Astrocyte of the hippocampus (primary cell): Measurements from ENCODE around the gene NOS1.

Source experiments
- DNase-seq: peaks from one replicate; pipeline ENCODE4 v3.0.0; 2011; ENCODE audit warnings: low read depth, low spot score

Gene NOS1

DNA sequence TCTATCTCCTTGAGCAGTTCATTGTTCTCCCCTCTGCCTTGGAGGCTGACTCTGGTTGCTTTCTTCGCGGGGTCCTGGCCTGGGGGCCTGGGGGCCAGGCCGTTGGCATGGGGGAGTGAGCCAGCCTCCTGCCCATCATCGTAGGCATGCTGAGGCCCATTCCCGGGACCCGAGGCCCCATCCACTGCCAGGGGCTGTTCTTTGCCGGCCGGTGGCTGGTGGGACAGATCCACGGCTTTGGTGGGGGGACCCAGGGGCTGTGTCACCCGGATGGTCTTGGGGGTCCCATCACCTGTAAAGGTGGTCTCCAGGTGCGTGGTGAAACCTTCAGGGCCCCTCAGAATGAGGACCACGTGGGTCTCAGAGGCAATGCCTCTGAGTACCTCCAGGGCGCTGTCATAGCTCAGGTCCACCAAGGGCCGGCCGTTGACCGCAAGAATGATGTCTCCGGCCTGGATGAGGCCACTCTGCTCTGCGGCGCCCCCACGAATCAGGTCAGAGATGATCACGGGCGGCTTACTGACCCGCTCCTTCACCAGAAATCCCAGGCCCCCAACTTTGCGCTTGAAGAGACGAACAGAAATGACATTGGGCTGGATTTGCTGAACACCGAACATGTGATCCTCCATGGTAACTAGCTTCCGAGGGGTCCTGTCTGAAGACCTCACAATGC, 30.8 kb downstream of the NOS1 start:
- DNase-seq = no peak

DNA sequence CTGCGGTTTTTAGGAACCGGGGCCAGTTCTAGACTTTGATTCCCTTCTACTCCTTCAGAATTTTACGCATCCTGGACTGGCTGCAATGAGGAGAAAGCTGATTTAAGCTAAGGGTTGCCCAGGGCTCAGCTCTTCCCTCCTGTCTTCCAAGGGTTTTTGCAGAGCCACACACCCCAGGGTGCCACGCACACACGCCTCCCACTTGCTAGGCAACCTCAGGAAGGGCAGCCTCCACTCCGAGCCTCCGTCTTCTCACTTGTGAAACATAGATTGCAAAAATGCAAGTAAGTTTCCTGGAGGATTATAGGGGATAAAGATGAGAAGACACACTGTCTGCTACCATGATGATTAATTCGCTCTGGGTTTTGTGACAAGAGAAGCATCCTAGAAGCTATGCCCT, 31.7 kb downstream of the NOS1 start:
- DNase-seq = no peak

DNA sequence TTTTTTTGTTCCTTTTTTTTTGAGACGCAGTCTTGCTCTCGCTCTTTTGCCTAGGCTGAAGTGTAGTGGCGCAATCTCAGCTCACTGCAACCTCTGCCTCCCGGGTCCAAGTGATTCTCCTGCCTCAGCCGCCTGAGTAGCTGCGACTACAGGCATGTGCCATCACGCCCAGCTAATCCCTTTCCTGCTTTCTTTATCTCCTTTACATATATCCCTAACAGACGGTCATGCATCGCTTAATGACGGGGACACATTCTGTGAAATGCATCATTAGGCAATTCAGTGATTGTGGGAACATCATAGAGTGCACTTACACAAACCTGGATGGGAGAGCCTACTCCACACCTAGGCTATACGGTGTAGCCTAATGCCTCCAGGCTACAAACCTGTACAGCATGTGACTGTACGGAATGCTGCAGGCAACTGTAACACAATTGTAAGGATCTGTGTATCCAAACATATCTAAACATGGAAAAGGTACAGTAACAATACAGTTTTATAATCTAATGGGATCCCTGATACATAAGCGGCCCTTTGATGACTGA, 32.8 kb downstream of the NOS1 start:
- no peak for DNase-seq

DNA sequence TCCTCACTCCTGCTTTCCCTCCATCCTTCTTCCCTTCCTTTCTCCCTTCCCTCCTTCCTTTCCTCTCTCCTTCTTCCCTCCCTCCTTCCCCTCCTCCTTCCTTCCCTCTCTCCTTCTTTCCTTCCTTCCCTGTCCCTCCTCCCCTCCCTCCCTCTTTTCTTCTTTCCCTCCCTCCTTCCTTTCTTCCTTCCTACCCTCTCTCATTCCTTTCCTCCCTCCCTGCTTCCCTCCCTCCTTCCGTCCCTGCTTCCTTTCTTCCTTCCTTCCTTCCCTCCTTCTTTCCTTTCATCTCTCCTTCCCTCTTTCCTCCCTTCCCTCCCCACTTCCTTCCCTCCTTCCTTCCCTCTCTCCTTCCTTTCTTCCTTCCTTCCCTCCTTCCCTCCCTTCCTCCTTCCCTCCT, 39.0 kb downstream of the NOS1 start:
- no peak for DNase-seq

DNA sequence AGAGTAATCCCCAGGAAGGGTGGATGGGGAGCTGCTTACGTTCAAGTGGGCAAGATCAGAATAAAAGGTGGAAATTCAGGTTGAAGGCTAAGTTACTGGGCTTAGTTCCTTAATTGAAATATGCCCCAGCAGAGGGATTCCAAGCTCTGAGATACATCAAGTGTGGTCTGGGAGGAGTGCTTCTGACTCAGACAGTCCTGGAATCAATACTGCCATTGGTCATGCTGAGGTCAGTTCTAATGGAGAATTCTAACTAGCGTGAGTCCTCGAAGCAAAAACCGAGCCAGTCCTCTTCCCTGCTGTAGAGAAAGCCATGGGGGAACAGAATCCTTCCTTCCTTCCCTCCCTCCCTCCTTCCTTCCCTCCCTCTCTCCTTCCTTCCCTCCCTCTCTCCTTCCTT, 39.9 kb downstream of the NOS1 start:
- DNase-seq = no peak

DNA sequence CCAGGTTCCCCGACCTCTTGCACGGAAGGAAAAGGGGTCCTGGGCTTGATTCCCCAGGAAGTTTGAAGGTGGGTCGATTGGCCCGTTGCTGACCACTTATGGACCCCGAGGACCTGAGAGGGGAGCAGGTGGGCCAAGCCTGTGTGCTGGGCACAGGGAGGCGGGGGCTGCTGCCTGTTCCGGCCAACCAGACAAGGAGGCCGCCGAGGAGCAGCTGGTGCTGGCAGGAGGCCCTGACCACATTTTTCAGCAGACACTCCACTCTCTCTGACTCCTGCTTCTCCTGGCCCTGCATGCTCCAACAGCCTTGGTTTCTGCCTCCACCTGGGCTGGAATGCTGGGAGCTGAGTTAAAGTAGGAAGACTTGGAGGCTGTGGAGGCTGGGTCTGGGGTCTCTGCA, 42.8 kb downstream of the NOS1 start:
- no peak for DNase-seq

DNA sequence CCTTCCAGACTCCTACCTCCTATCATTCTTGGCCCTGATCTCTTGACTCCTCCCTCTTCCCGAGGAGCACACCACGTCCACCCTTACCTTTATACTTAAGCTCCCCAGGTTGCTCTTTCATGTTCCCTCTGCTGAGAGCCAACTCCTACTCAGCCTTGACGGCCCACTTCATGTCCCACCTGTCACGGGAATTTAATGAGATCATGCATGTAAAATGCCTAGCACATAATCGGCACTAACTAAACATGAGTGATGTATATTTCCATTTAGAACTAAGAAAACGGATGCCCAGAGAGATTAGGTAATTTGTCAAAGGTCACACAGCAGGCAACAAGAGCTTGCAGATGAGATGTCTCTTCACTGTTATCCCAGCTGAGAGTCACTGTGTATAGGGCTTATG, 45.1 kb downstream of the NOS1 start:
- no peak for DNase-seq

DNA sequence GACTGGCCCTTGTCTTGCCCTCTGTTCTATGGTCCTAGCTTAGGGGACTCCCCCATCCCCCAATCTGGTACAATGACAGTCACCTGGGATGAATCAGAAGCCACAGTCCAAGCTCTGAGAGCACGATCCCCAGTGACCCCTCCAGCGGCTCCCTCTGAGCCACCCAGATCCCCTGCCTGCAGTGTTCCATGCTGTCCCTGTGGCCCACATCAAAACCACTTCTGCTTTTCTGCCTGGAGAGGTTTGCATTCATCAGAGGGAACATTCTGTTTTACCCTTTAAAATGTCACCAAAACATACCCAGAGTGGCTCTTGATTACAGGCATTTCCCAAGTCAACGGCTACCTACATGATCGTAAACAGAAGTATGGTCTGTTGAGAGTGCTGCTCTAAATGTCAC, 47.5 kb downstream of the NOS1 start:
- no peak for DNase-seq

DNA sequence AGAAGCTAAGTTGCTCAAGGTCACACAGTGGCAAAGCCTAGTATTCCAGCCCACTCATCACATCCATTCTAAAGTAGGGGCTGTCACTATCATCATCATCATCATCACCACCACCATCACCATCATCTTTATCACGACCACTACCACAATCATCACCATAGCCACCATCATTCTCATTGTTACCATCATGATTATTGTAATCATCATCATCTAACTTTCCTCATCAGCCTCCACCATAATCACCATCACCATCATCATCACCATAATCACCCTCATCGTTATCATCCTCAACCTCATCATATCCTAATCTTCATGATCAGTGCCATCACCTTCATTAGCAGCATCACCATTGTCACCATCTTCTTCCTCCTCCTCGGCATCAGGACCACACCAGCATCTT, 48.7 kb downstream of the NOS1 start:
- DNase-seq = no peak

DNA sequence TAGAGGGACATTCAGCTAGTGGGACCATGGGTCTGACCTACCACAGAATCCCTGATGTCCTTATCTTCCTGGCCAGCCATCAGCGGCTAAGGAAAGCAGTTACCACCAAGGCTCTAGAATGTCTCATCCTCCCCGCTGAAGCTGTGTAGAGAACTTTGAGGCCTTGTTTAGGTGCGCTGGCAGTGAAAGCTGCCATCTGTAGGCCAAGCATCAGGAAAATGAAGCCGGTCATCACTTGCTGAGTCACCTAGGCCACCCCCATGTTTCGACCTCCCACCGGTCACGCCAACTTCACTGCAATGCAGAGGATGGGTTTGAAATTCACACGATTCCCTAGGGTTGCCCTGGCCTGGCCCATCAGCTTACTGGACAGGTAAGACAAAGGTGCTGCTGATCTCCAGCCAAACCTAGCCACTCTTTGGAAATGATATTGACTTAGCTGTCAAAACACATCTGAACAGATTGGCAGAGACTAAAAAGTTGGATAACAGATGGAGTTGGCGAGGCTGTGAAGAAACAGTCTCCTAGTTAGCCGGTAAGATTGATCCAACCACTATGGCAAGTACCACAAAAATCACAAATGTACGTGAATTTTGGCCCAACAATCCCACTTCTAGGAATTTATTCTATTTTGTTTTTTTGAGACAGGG, 52.0 kb downstream of the NOS1 start:
- no peak for DNase-seq

DNA sequence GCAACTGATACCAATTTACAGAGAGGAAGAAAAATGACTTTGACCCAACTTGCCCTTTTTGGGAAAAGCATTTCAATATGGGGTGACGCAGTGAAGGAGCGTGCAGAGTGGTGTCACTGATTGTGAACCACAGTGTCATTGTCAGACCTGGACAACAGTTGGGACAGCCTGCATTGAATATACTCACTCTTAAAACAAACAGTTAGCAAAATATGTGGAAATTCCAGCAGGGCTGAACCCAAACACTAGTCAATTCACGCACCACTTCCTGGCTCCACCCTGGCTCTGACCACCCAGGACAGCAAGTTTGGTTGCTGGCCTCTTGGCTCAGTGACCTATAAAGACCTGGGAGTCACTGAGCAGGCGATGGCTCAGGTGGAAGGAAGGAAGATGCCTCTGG, 61.3 kb downstream of the NOS1 start:
- no peak for DNase-seq

DNA sequence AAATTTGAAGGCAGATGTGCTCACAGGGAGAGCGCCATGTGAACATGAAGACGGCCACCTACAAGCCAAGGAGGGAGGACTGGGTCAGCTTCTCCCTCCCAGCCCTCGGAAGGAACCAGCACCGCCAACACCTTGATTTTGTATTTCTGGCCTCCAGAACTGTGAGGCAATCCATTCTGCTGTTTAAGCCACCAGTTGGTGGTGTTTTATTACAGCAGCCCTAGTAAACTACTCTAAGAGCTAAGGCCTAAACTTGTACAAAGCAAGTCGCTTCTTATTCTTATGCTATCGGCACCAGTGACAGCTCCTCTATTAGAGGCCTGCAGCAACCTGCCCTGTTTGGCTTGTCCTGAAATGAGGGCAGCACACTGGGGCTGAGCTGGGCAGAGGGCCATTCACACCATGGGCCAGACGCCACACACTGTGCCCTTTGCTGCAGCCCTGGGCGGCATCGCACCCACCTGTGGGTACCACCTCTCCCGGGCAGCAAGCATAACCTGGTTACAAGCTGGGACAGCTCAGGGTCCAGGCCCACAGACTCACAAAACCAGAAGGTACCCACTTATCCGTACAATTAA, 62.7 kb downstream of the NOS1 start:
- no peak for DNase-seq

DNA sequence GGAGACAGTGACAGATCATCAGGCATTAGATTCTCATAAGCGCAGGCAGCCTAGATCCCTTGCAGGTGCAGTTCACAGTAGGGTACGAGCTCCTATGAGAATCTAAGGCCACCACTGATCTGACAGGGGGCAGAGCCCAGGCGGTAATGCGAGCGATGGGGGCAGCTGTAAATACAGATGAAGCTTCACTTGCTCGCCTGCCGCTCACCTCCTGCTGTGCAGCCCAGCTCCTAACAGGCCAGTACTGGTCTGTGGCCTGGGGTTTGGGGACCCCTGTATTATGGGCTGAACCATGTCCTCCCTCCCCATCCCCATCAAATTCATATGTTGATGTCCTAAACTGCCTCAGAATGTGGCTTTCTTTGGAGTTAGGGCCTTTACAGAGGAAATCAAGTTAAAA, 63.2 kb downstream of the NOS1 start:
- DNase-seq = no peak

DNA sequence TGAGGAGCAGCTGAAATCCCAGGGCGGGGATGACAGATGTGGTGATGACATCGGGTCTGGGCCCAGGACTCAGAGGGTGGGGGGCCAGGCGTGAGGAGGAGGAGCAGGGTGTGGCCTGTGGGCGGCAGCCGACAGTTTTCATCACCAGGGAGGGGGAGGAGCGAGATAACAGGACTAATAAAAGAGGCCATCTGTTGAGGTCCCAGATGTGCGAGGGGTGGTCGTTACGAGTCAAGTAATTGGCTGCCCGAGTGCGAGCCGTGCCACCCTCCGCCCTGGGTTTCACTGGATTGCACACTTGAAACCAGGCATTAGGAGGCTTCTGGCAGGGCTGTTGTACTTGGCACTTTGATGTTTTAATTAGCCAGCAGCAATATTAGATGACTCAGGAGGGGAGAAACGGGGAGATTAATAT, 67.2 kb downstream of the NOS1 start:
- DNase-seq = no peak

DNA sequence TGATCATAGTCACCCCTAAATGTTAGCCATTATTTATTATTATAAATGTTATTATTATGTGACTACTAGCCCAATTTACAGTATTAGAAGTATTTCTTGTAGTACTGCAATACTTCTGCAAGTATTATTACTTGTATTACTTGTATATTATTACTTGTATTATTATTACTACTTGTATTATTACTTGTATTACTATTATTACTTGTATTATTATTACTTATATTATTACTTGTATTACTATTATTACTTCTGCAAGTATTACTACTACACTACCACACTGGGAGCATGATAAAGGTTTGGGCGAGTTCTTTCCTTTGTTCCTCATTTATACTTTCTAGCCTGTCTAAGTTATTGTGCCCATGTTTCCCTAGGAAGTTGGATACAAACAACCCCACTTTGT, 67.9 kb downstream of the NOS1 start:
- DNase-seq = no peak

DNA sequence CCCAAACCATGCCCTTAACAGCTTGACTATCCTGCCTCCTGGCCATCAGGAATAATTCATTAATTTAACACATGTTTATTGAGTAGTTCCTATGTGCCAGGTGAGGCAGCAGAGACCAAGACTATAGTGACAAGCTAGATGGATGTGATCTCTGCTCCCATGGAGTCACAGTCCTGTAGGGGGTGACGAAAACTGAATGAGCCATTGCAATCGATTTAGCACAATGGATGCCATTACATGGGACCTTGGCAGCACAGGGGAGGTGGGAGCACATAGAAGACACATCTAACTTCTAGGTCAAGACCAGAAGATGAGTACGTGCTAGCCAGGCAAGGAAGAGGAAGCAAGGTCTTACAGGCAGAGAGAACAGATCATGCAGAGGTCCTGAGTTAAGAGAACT, 68.7 kb downstream of the NOS1 start:
- no peak for DNase-seq

DNA sequence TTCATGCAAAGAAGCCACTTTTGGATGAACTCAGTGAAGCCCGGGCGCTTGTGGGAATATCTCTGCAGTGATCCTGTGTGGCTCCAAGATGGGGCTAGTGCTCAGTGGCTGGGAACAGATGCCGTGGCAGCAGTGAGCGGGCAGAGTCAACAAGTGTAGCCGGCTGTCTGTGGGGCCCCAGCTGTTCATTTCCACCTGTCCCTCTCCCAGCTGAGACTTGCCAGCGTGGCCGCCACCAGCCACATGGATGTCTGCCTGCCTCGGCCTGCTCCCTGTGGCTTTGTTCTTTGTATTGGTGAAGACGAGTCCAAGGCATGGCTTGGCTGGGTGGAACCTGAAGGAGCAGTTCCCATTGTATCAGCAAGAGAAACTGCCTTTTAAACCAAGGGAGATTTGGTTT, 77.3 kb downstream of the NOS1 start:
- no peak for DNase-seq

DNA sequence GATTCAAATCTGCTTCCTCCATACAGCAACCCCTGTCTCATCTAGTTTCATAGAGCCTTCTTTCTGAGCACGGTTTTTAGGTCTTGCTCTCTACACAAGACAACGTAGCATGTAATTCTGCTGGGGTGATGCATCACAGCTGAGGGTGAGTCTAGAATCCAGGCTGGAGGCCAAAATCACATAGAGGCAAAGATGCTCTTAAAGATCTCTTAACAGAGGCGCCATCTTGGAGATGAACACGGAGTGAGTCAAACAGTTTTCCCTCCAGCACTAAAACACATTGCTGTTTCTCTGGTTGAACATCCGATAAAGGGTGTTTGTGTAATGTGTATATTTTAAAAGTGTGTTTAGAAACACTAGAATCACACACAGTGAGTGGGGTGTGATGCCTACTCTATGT, 78.9 kb downstream of the NOS1 start:
- DNase-seq = no peak

DNA sequence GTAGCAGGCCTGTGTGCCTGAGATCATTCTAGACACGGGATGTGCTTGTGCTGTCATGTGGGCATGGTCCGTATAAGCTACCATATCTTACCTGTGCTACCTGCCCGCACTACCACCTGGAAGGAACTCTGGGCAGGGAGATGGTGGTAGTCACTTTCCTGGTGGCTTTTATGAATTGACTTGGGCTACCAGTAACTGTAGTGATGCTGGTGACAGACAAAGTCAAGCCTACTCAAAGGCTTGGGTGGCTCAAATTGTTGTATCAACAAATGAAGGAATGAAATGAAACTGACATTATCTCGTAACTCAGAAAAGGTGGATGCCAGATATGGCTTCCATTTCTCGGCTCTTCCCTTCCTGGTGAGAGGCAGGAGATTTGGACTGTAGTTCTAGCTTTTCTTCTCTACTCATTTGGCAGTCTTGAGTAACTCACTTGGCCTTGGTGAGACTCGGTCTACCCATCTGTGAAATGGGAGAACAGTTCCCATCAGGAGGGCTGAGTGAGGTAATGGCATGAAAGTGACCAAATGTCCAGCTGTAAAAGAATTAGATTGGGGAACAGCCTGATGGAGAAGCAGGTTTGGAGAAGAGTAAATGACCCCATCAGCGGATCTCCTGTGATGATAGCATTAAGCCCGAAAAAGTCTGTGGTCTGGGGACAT, 81.3 kb downstream of the NOS1 start:
- DNase-seq = no peak

DNA sequence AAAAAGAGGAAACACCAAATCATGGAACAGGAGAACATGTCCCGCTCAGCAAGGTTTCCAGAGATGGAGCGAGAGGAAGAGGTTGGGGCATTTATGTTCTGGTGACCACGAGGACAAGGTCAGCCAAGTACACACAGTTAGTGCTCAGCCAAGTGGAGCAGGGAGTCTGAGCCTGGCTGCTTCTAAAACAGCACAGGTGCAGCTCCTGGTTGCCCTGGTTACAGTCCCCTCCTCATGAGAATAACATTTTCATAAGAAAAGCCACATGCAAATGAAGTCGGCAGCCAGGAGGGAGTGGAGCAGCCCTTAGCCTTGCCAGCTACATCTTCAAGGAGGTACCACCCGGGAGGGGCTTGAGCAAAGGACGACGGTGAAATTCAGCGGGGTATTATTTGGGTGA, 81.8 kb downstream of the NOS1 start:
- DNase-seq = no peak

DNA sequence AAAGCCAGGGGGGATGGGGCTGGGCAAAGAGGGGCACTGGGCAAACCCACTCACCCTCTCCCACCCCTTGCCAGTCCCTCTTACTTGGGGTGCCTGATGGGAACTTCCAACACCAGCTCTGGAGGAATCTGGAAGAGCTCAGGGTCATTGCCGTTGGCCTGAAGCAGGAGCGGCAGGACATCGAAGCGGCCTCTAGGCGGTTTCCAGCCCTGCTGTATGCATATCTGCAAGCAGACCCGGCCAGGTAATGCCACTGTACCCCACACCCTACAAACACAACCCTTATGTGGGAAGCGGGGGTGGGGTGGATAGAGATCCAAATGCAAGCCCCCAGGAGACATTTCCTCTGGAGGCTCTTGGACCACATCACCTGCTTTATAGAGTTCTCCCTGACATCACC, 83.6 kb downstream of the NOS1 start:
- no peak for DNase-seq

DNA sequence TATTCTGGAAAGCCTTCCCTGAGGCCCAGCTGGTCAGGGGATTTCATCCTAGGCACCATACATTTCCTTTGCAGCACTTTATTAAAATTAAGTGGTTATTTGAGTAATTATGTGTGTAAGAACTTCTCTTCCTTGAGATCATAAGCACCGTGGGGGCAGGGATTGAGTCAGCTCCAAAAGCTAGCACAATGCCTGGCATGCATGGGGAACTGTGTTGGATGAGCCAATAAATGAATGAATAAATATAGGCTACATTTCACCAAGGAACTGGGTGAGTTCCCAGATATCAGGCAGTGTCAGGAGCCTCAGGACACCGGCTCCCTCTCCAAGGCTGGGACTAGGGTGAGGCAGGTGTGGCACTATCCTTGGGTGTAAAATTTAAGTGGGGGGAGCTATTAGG, 88.3 kb downstream of the NOS1 start:
- no peak for DNase-seq

DNA sequence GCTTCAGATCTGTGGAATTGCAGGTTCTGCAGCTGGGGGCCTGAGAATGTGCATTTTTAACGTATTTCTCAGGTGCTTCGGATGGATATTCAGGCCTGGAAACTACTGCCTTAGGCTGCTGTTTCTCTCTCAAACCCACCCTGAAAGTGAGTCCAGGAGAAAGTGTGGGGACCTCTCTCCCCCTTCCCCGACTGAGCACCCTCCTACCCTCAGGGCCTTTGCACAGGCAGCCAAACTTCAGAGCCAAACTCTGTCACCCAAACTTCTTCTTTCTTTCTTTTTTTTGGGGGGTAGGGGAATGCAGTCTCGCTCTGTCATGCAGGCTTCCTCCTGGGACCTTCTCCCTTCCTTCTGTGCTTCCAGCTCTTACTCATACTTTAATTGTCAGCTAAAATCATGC, 88.7 kb downstream of the NOS1 start:
- no peak for DNase-seq
